ENCODE measurements around the gene ITPKC. TPM values are rescaled to one million over a fixed set of nuclear protein-coding genes. Genes with fewer than 3 reads are reported as not detected.

Gene ITPKC
- total and polyA plus RNA-seq, 9 of the 15 experiments (the other 6 are each of a cell fraction or from before 2014, with no cell fraction given): 0.08 to 9.3 (median 5.8) TPM

DNA sequence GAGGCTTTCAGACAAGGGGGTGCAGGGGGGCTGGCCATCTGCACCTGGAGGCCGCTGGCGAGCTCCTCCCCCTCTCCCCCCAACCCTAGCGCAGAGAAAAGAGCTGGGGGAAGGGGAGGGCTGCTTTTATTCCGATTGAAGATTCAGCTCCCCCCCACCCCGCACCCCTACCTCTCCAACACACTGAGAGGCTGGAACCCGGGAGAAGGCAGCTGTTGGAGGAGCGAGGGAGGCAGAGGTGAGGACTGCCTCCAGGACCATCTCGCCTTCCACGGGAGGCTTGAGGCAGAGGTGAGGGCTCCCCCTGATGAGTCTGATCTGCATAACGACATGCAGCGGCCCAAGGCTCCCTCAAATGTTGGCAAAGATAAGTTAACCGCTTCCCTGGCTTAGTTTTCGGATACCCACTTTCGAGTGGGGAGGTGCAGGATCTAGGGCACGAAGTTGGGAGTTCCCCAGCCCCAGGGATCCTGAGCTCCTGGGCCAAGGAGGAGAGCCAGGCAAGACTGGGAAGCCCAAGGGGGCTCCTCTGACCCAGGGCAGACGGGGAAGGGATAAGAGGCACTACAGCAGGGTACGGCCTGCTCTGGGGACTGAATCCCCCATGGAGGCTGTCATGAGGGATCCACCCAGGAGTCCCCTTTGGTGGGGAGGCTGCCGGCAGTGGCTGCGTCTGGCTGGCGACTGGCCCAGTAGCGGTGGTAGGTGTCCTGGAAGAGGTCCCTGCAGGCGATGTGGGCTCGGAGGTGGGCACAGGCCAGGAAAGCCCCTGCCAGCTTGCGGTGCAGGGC is 25.3 kb upstream of the ITPKC start (continued):
- TF ChIP-seq, protein P1, sequence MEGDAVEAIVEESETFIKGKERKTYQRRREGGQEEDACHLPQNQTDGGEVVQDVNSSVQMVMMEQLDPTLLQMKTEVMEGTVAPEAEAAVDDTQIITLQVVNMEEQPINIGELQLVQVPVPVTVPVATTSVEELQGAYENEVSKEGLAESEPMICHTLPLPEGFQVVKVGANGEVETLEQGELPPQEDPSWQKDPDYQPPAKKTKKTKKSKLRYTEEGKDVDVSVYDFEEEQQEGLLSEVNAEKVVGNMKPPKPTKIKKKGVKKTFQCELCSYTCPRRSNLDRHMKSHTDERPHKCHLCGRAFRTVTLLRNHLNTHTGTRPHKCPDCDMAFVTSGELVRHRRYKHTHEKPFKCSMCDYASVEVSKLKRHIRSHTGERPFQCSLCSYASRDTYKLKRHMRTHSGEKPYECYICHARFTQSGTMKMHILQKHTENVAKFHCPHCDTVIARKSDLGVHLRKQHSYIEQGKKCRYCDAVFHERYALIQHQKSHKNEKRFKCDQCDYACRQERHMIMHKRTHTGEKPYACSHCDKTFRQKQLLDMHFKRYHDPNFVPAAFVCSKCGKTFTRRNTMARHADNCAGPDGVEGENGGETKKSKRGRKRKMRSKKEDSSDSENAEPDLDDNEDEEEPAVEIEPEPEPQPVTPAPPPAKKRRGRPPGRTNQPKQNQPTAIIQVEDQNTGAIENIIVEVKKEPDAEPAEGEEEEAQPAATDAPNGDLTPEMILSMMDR (IDR thresholded peaks at IDR 0.05 in 2 of 3, conservative IDR thresholded peaks at IDR 0.05 in 1 of 3; ENCODE audit: insufficient read depth in 2 of 3, low read depth in 1 of 3, low read length in 3 of 3): 0 out of 6 replicates have a peak, but pooled peaks of 1 of the 3 experiments have one; percentile 5
- TF ChIP-seq SNIP1 (IDR thresholded peaks at IDR 0.05; ENCODE audit: low read depth): no peak
- no peak for TF ChIP-seq ERF (CRISPR knock-in tag; IDR thresholded peaks at IDR 0.05)
- no peak for TF ChIP-seq ARHGAP35 (IDR thresholded peaks at IDR 0.05; ENCODE audit: partially characterized antibody)
- TF ChIP-seq MAFG (tag; conservative IDR thresholded peaks at IDR 0.05): no peak
- no peak for TF ChIP-seq ZFP1 (CRISPR knock-in tag; IDR thresholded peaks at IDR 0.05)
- TF ChIP-seq ZNF77 (CRISPR knock-in tag; IDR thresholded peaks at IDR 0.05): no peak
- TF ChIP-seq NR2C1 (IDR thresholded peaks at IDR 0.05): no peak
- TF ChIP-seq NR2C1 (tag; IDR thresholded peaks at IDR 0.05): no peak
- TF ChIP-seq, protein P2, sequence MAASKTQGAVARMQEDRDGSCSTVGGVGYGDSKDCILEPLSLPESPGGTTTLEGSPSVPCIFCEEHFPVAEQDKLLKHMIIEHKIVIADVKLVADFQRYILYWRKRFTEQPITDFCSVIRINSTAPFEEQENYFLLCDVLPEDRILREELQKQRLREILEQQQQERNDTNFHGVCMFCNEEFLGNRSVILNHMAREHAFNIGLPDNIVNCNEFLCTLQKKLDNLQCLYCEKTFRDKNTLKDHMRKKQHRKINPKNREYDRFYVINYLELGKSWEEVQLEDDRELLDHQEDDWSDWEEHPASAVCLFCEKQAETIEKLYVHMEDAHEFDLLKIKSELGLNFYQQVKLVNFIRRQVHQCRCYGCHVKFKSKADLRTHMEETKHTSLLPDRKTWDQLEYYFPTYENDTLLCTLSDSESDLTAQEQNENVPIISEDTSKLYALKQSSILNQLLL (CRISPR knock-in tag; IDR thresholded peaks at IDR 0.05; ENCODE audit: borderline replicate concordance): no peak
- TF ChIP-seq ZNF584 (CRISPR knock-in tag; IDR thresholded peaks at IDR 0.05; ENCODE audit: low read depth): 0 out of 2 replicates have a peak, but pooled peaks have one; percentile 20
- no peak for TF ChIP-seq ELF1 (tag; IDR thresholded peaks at IDR 0.05)
- TF ChIP-seq CHCHD3 (CRISPR knock-in tag; IDR thresholded peaks at IDR 0.05): no peak
- TF ChIP-seq, protein P3, sequence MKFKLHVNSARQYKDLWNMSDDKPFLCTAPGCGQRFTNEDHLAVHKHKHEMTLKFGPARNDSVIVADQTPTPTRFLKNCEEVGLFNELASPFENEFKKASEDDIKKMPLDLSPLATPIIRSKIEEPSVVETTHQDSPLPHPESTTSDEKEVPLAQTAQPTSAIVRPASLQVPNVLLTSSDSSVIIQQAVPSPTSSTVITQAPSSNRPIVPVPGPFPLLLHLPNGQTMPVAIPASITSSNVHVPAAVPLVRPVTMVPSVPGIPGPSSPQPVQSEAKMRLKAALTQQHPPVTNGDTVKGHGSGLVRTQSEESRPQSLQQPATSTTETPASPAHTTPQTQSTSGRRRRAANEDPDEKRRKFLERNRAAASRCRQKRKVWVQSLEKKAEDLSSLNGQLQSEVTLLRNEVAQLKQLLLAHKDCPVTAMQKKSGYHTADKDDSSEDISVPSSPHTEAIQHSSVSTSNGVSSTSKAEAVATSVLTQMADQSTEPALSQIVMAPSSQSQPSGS (CRISPR knock-in tag; IDR thresholded peaks at IDR 0.05): no peak
- TF ChIP-seq SREBF1 (IDR thresholded peaks at IDR 0.05; ENCODE audit: borderline replicate concordance, low read depth, low read length): no peak
- no peak for TF ChIP-seq HNRNPH1 (optimal IDR thresholded peaks at IDR 0.05; ENCODE audit: low read depth, low read length)
- no peak for TF ChIP-seq SMAD1 (IDR thresholded peaks at IDR 0.05; ENCODE audit: low read depth, low read length, partially characterized antibody)
- no peak for TF ChIP-seq ILK (tag; IDR thresholded peaks at IDR 0.05; ENCODE audit: borderline replicate concordance, low read depth)
- TF ChIP-seq GABPA (tag; conservative IDR thresholded peaks at IDR 0.05; ENCODE audit: low read depth): no peak
- TF ChIP-seq HNRNPLL (IDR thresholded peaks at IDR 0.05; ENCODE audit: low read depth, low read length, poor library complexity, severe bottlenecking): peak; percentile 28
- TF ChIP-seq, protein P4, sequence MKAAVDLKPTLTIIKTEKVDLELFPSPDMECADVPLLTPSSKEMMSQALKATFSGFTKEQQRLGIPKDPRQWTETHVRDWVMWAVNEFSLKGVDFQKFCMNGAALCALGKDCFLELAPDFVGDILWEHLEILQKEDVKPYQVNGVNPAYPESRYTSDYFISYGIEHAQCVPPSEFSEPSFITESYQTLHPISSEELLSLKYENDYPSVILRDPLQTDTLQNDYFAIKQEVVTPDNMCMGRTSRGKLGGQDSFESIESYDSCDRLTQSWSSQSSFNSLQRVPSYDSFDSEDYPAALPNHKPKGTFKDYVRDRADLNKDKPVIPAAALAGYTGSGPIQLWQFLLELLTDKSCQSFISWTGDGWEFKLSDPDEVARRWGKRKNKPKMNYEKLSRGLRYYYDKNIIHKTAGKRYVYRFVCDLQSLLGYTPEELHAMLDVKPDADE (conservative IDR thresholded peaks at IDR 0.05; ENCODE audit: control insufficient read depth, low read depth, low read length): no peak
